ENCODE data around the gene CACNB1.

Gene CACNB1

GRCh38 chr17:39153599-39154051 lies 43.8 kb downstream of the CACNB1 start:
- Histone ChIP-seq H3K4me1 (ENCODE audit: control insufficient read depth, insufficient read depth, low read length) (peaks cover 3% of the 10 kb centered on the region), H3K27ac (ENCODE audit: extremely low read depth, low read depth, low read length) (peak overlapping the region; percentile 79), H3K4me3 (ENCODE audit: low read depth, low read length) (peak overlapping the region; percentile 62), H3K9me3 (ENCODE audit: control insufficient read depth, insufficient read depth, low read depth, low read length) (no peaks in the 10 kb centered on the region), H3K36me3 (ENCODE audit: control insufficient read depth in 2 of 2, insufficient read depth in 1 of 2, low read length in 2 of 2) (no peaks in the 10 kb centered on the region)
- ChIA-PET CTCF (interaction anchor here (0.5 to 12.4 kb wide), 74 partner anchors 9 to 1533 kb away, joined by 3 to 266 read pairs (median 5); partner anchors contain the start of genes ARL5C, LASP1, PIP4K2B and PSMB3), POLR2A (interaction anchor here (0.5 to 4.3 kb wide), 22 partner anchors 11 to 973 kb away, joined by 3 to 42 read pairs (median 4); partner anchors contain the start of genes CWC25, LASP1, RPL19 and RPL23)
- no peak for TF ChIP-seq ZNF239 (tag by site-specific recombination; IDR thresholded peaks at IDR 0.05)
- TF ChIP-seq ZNF792 (tag by site-specific recombination; IDR thresholded peaks at IDR 0.05) = no peak
- TF ChIP-seq ZNF664 (tag by site-specific recombination; IDR thresholded peaks at IDR 0.05) = 0 out of 2 replicates have a peak, but pooled peaks have one; percentile 9
- TF ChIP-seq ZNF2 (tag by site-specific recombination; IDR thresholded peaks at IDR 0.05) = no peak; the same call in 1 of the 2 replicates
- no peak for TF ChIP-seq ZNF302 (tag by site-specific recombination; IDR thresholded peaks at IDR 0.05; ENCODE audit: low read depth)
- no peak for TF ChIP-seq GLIS1 (tag by site-specific recombination; IDR thresholded peaks at IDR 0.05)
- TF ChIP-seq ZNF341 (tag by site-specific recombination; IDR thresholded peaks at IDR 0.05; ENCODE audit: low read depth) = 0 out of 2 replicates have a peak, but pooled peaks have one; percentile 13
- peak; percentile 8; the same call in 1 of the 2 replicates for TF ChIP-seq ZBTB17 (tag by site-specific recombination; IDR thresholded peaks at IDR 0.05)
- TF ChIP-seq ZBTB1 (tag by site-specific recombination; IDR thresholded peaks at IDR 0.05) = 0 out of 2 replicates have a peak, but pooled peaks have one; percentile 6
- peak; percentile 37; the same call in 1 of the 2 replicates for TF ChIP-seq ZNF76 (tag by site-specific recombination; IDR thresholded peaks at IDR 0.05; ENCODE audit: borderline replicate concordance, low read depth)
- 0 out of 2 replicates have a peak, but pooled peaks have one; percentile 14 for TF ChIP-seq ZNF391 (tag by site-specific recombination; IDR thresholded peaks at IDR 0.05; ENCODE audit: borderline replicate concordance, low read depth)
- no peak for TF ChIP-seq ZBTB26 (tag by site-specific recombination; optimal IDR thresholded peaks at IDR 0.05)
- TF ChIP-seq ZNF837 (tag by site-specific recombination; IDR thresholded peaks at IDR 0.05) = no peak
- TF ChIP-seq ZNF529 (tag by site-specific recombination; IDR thresholded peaks at IDR 0.05; ENCODE audit: insufficient replicate concordance) = no peak
- TF ChIP-seq ZNF629 (tag by site-specific recombination; IDR thresholded peaks at IDR 0.05) = no peak; the same call in 1 of the 2 replicates
- 0 out of 2 replicates have a peak, but pooled peaks have one; percentile 49 for TF ChIP-seq ZNF221 (tag by site-specific recombination; IDR thresholded peaks at IDR 0.05; ENCODE audit: borderline replicate concordance)
- no peak for TF ChIP-seq ZNF585B (tag by site-specific recombination; IDR thresholded peaks at IDR 0.05)
- TF ChIP-seq ZNF18 (tag by site-specific recombination; IDR thresholded peaks at IDR 0.05) = no peak
- peak; percentile 96 for TF ChIP-seq ZNF561 (tag by site-specific recombination; IDR thresholded peaks at IDR 0.05; ENCODE audit: borderline replicate concordance)
- no peak for TF ChIP-seq ZNF26 (tag by site-specific recombination; IDR thresholded peaks at IDR 0.05)
- no peak for TF ChIP-seq ZNF747 (tag by site-specific recombination; IDR thresholded peaks at IDR 0.05)
- TF ChIP-seq MYNN (tag by site-specific recombination; IDR thresholded peaks at IDR 0.05; ENCODE audit: borderline replicate concordance) = no peak
- peak; percentile 20; the same call in 1 of the 2 replicates for TF ChIP-seq ZNF335 (tag by site-specific recombination; conservative IDR thresholded peaks at IDR 0.05)
- TF ChIP-seq, protein P1, sequence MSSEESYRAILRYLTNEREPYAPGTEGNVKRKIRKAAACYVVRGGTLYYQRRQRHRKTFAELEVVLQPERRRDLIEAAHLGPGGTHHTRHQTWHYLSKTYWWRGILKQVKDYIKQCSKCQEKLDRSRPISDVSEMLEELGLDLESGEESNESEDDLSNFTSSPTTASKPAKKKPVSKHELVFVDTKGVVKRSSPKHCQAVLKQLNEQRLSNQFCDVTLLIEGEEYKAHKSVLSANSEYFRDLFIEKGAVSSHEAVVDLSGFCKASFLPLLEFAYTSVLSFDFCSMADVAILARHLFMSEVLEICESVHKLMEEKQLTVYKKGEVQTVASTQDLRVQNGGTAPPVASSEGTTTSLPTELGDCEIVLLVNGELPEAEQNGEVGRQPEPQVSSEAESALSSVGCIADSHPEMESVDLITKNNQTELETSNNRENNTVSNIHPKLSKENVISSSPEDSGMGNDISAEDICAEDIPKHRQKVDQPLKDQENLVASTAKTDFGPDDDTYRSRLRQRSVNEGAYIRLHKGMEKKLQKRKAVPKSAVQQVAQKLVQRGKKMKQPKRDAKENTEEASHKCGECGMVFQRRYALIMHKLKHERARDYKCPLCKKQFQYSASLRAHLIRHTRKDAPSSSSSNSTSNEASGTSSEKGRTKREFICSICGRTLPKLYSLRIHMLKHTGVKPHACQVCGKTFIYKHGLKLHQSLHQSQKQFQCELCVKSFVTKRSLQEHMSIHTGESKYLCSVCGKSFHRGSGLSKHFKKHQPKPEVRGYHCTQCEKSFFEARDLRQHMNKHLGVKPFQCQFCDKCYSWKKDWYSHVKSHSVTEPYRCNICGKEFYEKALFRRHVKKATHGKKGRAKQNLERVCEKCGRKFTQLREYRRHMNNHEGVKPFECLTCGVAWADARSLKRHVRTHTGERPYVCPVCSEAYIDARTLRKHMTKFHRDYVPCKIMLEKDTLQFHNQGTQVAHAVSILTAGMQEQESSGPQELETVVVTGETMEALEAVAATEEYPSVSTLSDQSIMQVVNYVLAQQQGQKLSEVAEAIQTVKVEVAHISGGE (tag by site-specific recombination; conservative IDR thresholded peaks at IDR 0.05; ENCODE audit: low read depth) = 0 out of 2 replicates have a peak, but pooled peaks have one; percentile 9
- TF ChIP-seq, protein P2, sequence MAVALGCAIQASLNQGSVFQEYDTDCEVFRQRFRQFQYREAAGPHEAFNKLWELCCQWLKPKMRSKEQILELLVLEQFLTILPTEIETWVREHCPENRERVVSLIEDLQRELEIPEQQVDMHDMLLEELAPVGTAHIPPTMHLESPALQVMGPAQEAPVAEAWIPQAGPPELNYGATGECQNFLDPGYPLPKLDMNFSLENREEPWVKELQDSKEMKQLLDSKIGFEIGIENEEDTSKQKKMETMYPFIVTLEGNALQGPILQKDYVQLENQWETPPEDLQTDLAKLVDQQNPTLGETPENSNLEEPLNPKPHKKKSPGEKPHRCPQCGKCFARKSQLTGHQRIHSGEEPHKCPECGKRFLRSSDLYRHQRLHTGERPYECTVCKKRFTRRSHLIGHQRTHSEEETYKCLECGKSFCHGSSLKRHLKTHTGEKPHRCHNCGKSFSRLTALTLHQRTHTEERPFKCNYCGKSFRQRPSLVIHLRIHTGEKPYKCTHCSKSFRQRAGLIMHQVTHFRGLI (tag by site-specific recombination; IDR thresholded peaks at IDR 0.05) = peak; percentile 41; the same call in 1 of the 2 replicates
- TF ChIP-seq, protein P3, sequence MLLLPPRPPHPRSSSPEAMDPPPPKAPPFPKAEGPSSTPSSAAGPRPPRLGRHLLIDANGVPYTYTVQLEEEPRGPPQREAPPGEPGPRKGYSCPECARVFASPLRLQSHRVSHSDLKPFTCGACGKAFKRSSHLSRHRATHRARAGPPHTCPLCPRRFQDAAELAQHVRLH (tag by site-specific recombination; IDR thresholded peaks at IDR 0.05) = no peak
- no peak for TF ChIP-seq ZNF624 (tag by site-specific recombination; IDR thresholded peaks at IDR 0.05)

Measured in HEK293 (cell line).